Left ventricle myocardium inferior (tissue), 1 donor: ENCODE results near the gene ADAMTS16. TPM values are rescaled to one million over a fixed set of nuclear protein-coding genes. Genes with fewer than 3 reads are reported as not detected.

ENCODE experiments used
- DNase-seq: peaks from one replicate; pipeline ENCODE4 v3.0.0-alpha.2; 2020
- H3K27ac ChIP-seq: fragments of 200-600 bp; replicated peaks from 2 replicates; pipeline ENCODE4 v1.8.0; 2021
- H3K27me3 ChIP-seq: fragments of 200-600 bp; 2 replicates; pipeline ENCODE4 v1.8.0; 2021; ENCODE audit warnings: low read depth
- H3K36me3 ChIP-seq: fragments of 200-600 bp; 2 replicates; pipeline ENCODE4 v1.8.0; 2021
- H3K4me1 ChIP-seq: fragments of 200-600 bp; 2 replicates; pipeline ENCODE4 v1.8.0; 2021
- H3K4me3 ChIP-seq: fragments of 200-600 bp; 2 replicates; pipeline ENCODE4 v1.8.0; 2021; ENCODE audit warnings: mild to moderate bottlenecking, moderate library complexity
- H3K9me3 ChIP-seq: fragments of 200-600 bp; replicated peaks from 2 replicates; pipeline ENCODE4 v1.8.0; 2021
- intact Hi-C: fragments of 100-400 bp; cut with micrococcal nuclease; formaldehyde crosslinking; loops from one replicate; pipeline ENCODE4 v1.11.0; 2022
- total RNA-seq: library from RNA; stranded (reverse); fragmentation: NEBNext Ultra II Directional; extraction: Animal tissue kit (Norgen Biotek cat#: 25700); gene quantifications from one replicate; pipeline ENCODE4 v1.2.1, GENCODE V29; 2021
- TF ChIP-seq, protein P1 (sequence below): fragments of 200-600 bp; IDR thresholded peaks from 2 replicates; pipeline ENCODE4 v1.8.0; 2021; ENCODE audit warnings: antibody characterized with exemption, mild to moderate bottlenecking, borderline replicate concordance
- donor health status: DM: no; HTN: yes; CAD: no; lungs with severe emphysema.

Gene ADAMTS16
- total RNA-seq, 1 donor from 2014 or later = not detected

DNA sequence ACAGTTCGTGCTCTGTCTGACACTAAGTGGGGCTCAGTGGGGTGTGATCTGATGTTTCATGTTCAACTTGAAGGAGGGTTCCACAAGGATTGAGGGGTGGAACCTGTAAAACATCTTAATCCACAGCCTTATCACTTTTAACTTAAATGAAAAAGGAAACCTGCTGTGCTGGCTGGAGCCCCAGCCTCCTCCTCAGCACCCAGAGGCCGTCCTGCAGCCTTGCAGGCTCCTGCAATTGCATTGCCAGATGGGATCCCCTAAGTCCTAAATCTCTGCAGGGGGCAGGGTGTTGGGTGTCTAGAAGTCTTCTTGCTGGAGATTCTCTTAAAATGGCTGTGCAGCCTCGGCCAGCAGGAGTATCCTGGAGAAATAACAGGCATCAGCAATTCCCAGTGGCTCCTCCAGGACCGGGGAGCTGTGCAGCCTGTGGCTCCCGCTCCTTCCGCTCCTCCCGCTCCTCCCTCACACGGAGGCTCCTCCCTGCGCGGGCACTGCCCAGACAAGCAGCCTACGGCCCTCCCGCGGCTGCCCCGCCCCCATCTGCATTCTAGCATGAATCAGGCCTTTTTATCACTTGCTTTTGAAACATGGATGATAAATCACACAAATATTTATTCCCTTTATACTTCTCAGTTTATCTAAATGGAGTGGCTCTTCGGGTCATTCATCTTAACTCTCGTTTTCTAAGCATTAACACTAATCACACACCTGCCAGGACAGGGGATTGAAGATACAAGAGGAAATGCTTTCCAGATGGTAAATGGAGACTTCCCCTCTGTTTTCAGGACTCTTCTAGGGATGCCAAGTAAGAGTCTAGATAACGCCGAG is 131.0 kb downstream of the ADAMTS16 start:
- peak overlapping the region; percentile 42 for H3K4me3 ChIP-seq
- no peaks in the 10 kb centered on the region for H3K36me3 ChIP-seq
- peaks cover 9% of the 10 kb centered on the region for H3K27me3 ChIP-seq
- intact Hi-C loops = no loop called here
- peak; percentile 56 for DNase-seq
- H3K9me3 ChIP-seq = no peaks in the 10 kb centered on the region
- TF ChIP-seq, protein P1, sequence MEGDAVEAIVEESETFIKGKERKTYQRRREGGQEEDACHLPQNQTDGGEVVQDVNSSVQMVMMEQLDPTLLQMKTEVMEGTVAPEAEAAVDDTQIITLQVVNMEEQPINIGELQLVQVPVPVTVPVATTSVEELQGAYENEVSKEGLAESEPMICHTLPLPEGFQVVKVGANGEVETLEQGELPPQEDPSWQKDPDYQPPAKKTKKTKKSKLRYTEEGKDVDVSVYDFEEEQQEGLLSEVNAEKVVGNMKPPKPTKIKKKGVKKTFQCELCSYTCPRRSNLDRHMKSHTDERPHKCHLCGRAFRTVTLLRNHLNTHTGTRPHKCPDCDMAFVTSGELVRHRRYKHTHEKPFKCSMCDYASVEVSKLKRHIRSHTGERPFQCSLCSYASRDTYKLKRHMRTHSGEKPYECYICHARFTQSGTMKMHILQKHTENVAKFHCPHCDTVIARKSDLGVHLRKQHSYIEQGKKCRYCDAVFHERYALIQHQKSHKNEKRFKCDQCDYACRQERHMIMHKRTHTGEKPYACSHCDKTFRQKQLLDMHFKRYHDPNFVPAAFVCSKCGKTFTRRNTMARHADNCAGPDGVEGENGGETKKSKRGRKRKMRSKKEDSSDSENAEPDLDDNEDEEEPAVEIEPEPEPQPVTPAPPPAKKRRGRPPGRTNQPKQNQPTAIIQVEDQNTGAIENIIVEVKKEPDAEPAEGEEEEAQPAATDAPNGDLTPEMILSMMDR = no peak
- H3K27ac ChIP-seq = no peak overlapping the region
- H3K4me1 ChIP-seq = peaks cover 10% of the 10 kb centered on the region

DNA sequence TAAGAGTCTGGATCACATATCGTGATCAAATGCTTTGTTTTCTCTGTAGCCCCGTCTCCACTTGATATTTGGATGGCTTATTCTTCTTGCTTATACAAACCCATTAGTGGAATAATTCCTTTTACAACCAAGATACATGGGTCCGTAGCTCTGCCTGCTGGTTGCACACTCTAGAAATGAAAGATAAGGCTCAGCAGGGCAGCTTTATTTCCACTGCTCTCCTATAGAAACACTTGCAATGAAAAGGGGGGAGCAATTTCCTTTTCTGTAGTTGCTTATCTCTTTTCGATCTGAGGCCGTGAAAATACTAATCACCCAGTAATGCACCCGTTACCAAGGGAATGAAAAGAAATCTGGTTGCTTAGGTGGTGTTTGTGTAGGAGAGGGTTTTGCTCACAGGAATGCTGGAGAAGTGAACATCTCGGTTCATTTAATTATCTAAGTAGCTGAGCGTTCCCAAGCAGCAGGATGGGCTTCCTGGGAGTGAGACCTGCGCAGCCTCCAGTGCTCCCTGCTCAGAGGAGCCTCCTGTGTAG is 131.7 kb downstream of the ADAMTS16 start:
- intact Hi-C loops = no loop called here
- no peak overlapping the region for H3K27ac ChIP-seq
- TF ChIP-seq, protein P1 = no peak
- H3K27me3 ChIP-seq = peaks cover 9% of the 10 kb centered on the region
- H3K4me3 ChIP-seq = peak overlapping the region; percentile 42
- H3K36me3 ChIP-seq = no peaks in the 10 kb centered on the region
- H3K9me3 ChIP-seq = no peaks in the 10 kb centered on the region
- H3K4me1 ChIP-seq = peaks cover 10% of the 10 kb centered on the region
- DNase-seq = no peak

DNA sequence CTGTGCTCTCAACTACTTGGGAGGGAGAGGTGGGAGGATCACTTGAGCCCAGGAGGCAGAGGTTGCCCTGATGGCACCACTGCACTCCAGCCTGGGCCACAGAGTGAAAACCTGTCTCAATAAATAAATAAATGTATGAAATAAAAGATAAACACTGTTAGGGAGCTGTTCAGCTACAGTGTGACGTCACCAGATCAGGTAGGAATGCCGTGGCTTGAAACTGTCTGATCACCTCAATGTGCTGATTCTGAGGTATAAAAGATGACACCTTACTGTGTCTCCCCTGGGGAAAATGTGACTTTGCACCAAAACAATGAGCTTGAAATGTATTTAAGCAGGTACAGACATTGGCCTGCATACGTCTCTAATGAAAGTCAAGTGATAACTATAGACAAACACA is 133.3 kb downstream of the ADAMTS16 start:
- Histone ChIP-seq H3K27ac (no peak overlapping the region), H3K27me3 (peaks cover 9% of the 10 kb centered on the region), H3K9me3 (no peaks in the 10 kb centered on the region), H3K4me3 (no peak overlapping the region), H3K36me3 (no peaks in the 10 kb centered on the region), H3K4me1 (peaks cover 10% of the 10 kb centered on the region)
- TF ChIP-seq, protein P1 = no peak
- intact Hi-C loops = no loop called here
- DNase-seq = no peak

DNA sequence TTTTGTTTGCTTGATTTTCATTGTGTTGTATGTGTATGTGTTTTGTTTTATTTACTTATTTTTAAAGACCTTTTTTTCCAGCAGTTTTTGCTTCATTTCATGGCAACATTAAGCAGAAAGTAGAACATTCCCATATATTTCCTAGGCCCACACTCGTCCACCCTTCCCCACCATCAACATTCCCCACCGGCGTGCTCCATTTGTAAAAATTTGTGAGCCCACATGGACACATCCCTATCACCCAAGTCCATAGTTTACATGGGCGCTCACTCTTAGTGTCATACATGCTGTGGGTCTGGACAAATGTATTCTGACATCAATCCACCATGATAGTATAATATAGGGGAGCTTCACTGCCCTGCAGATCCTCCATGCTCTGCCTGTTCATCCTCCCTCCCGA is 133.8 kb downstream of the ADAMTS16 start:
- DNase-seq = no peak
- TF ChIP-seq, protein P1 = no peak
- Histone ChIP-seq H3K4me1 (peaks cover 10% of the 10 kb centered on the region), H3K27me3 (peaks cover 9% of the 10 kb centered on the region), H3K27ac (no peak overlapping the region), H3K36me3 (no peaks in the 10 kb centered on the region), H3K9me3 (no peaks in the 10 kb centered on the region), H3K4me3 (no peak overlapping the region)
- intact Hi-C loops = no loop called here

DNA sequence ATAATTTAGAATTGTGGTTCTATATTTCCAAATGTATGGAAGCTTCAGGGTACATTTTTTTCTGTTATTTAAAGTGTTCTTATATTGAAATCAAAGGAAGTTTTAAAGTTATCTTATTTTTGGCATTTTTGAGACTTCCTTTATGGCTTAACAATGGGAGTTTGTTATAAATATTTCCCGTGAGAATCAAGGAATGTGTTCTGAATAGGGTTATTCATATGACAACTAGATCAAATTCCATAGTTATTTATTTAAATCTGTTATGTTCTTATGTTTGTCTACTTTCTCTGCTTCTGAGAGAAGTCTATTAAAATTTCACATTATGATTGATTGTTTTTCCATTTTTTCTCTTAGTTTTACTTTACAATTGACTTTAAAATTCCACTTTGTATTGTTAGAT is 135.1 kb downstream of the ADAMTS16 start:
- intact Hi-C loops = no loop called here
- H3K27ac ChIP-seq = no peak overlapping the region
- DNase-seq = no peak
- H3K4me3 ChIP-seq = no peak overlapping the region
- peaks cover 10% of the 10 kb centered on the region for H3K4me1 ChIP-seq
- TF ChIP-seq, protein P1 = no peak
- no peaks in the 10 kb centered on the region for H3K36me3 ChIP-seq
- H3K27me3 ChIP-seq = no peaks in the 10 kb centered on the region
- no peaks in the 10 kb centered on the region for H3K9me3 ChIP-seq
